ENCODE results near the gene GNAL. TPM values are rescaled to one million over a fixed set of nuclear protein-coding genes. Genes with fewer than 3 reads are reported as not detected.

GNAL gene
- total RNA-seq, 1 experiment from 2014 or later: 0.44 TPM

DNA sequence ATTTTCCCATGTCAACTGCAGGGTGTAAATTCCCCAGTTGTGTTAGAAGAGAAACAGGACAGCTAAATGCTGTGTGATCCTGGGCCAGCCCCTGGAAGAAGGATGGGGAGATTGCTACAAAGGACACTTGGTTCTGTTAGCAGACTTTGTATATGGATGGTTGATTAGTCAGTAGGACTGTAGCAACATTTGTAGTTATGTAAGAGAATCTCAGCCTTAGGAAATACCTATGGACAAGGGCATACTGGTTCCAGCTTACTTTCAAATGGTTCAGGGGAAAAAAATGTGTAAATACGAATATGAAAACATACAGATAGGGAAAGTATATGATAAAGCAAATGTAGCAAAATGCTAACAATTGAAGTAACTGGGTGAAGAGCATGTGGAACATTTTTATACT, 47.6 kb downstream of the GNAL start:
- H3K4me1 ChIP-seq (ENCODE audit: control insufficient read depth, insufficient read depth, low read length): no peaks in the 10 kb centered on the region; the same call in 1 of the 2 replicates
- CTCF ChIA-PET: no interaction called here
- H3K36me3 ChIP-seq (ENCODE audit: control insufficient read depth, insufficient read depth, low read length): no peaks in the 10 kb centered on the region
- ATAC-seq (no peak), DNase-seq (ENCODE audit: low read depth, low spot score) (no peak)
- no peak overlapping the region for H3K4me3 ChIP-seq (ENCODE audit: low read depth in 2 of 2, low read length in 2 of 2)
- no peaks in the 10 kb centered on the region for H3K9me3 ChIP-seq (ENCODE audit: control insufficient read depth, insufficient read depth, low read depth, low read length)
- in situ Hi-C loops (cut with HindIII; ENCODE audit: low pct_unique_long_range_greater_than_20kb, low sequenced_read_pairs) (no loop called here), intact Hi-C loops (cut with micrococcal nuclease; ENCODE audit: unreplicated experiment) (no loop called here)
- H3K27ac ChIP-seq (ENCODE audit: low read length): no peak overlapping the region
- POLR2A ChIA-PET: no interaction called here
- TF ChIP-seq TCF7L2 (IDR thresholded peaks at IDR 0.05; ENCODE audit: low read depth, low read length): no peak
- no peak for TF ChIP-seq POLR2AphosphoS5 (IDR thresholded peaks at IDR 0.05; ENCODE audit: low read depth, low read length)
- TF ChIP-seq, protein P1, sequence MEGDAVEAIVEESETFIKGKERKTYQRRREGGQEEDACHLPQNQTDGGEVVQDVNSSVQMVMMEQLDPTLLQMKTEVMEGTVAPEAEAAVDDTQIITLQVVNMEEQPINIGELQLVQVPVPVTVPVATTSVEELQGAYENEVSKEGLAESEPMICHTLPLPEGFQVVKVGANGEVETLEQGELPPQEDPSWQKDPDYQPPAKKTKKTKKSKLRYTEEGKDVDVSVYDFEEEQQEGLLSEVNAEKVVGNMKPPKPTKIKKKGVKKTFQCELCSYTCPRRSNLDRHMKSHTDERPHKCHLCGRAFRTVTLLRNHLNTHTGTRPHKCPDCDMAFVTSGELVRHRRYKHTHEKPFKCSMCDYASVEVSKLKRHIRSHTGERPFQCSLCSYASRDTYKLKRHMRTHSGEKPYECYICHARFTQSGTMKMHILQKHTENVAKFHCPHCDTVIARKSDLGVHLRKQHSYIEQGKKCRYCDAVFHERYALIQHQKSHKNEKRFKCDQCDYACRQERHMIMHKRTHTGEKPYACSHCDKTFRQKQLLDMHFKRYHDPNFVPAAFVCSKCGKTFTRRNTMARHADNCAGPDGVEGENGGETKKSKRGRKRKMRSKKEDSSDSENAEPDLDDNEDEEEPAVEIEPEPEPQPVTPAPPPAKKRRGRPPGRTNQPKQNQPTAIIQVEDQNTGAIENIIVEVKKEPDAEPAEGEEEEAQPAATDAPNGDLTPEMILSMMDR (IDR thresholded peaks at IDR 0.05): no peak
- no peak for TF ChIP-seq SIN3A (IDR thresholded peaks at IDR 0.05; ENCODE audit: borderline replicate concordance, insufficient read depth, low read depth, low read length)
- TF ChIP-seq, protein P2, sequence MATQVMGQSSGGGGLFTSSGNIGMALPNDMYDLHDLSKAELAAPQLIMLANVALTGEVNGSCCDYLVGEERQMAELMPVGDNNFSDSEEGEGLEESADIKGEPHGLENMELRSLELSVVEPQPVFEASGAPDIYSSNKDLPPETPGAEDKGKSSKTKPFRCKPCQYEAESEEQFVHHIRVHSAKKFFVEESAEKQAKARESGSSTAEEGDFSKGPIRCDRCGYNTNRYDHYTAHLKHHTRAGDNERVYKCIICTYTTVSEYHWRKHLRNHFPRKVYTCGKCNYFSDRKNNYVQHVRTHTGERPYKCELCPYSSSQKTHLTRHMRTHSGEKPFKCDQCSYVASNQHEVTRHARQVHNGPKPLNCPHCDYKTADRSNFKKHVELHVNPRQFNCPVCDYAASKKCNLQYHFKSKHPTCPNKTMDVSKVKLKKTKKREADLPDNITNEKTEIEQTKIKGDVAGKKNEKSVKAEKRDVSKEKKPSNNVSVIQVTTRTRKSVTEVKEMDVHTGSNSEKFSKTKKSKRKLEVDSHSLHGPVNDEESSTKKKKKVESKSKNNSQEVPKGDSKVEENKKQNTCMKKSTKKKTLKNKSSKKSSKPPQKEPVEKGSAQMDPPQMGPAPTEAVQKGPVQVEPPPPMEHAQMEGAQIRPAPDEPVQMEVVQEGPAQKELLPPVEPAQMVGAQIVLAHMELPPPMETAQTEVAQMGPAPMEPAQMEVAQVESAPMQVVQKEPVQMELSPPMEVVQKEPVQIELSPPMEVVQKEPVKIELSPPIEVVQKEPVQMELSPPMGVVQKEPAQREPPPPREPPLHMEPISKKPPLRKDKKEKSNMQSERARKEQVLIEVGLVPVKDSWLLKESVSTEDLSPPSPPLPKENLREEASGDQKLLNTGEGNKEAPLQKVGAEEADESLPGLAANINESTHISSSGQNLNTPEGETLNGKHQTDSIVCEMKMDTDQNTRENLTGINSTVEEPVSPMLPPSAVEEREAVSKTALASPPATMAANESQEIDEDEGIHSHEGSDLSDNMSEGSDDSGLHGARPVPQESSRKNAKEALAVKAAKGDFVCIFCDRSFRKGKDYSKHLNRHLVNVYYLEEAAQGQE (IDR thresholded peaks at IDR 0.05; ENCODE audit: insufficient read depth in 1 of 2, low read depth in 2 of 2, low read length in 1 of 2): no peak
- H3K27me3 ChIP-seq (ENCODE audit: control insufficient read depth, insufficient read depth, low read length): peaks cover 10% of the 10 kb centered on the region
- no TSS peak for BruUV-seq (replicated peaks)

DNA sequence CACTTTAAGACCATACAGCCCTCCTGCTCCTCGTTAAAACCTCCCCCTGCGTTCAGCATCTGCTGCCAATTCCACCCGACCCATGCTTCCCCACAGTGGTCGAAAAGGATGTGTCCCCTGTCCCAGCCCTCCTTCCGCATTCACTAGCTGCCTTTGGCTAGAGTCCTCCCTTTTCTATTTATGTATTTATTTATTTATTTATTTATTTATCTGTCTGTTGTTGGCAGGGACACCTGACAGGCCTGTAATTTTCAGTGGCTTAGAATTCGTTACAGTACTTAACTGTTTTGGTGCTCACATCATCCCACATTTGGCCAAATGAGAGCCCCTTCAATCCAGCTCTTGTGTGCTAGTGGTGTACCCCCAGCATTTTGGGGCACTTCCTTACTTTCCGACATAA, 50.8 kb downstream of the GNAL start:
- TF ChIP-seq SIN3A (IDR thresholded peaks at IDR 0.05; ENCODE audit: borderline replicate concordance, insufficient read depth, low read depth, low read length) (no peak), POLR2AphosphoS5 (IDR thresholded peaks at IDR 0.05; ENCODE audit: low read depth, low read length) (no peak), TCF7L2 (IDR thresholded peaks at IDR 0.05; ENCODE audit: low read depth, low read length) (no peak)
- TF ChIP-seq, protein P2 (IDR thresholded peaks at IDR 0.05; ENCODE audit: insufficient read depth in 1 of 2, low read depth in 2 of 2, low read length in 1 of 2): no peak
- TF ChIP-seq, protein P1 (IDR thresholded peaks at IDR 0.05): no peak
- ATAC-seq: no peak
- Histone ChIP-seq H3K27me3 (ENCODE audit: control insufficient read depth, insufficient read depth, low read length) (peaks cover 4% of the 10 kb centered on the region), H3K36me3 (ENCODE audit: control insufficient read depth, insufficient read depth, low read length) (no peaks in the 10 kb centered on the region), H3K27ac (ENCODE audit: low read length) (no peak overlapping the region), H3K4me3 (ENCODE audit: low read depth in 2 of 2, low read length in 2 of 2) (no peak overlapping the region), H3K4me1 (ENCODE audit: control insufficient read depth, insufficient read depth, low read length) (no peaks in the 10 kb centered on the region), H3K9me3 (ENCODE audit: control insufficient read depth, insufficient read depth, low read depth, low read length) (no peaks in the 10 kb centered on the region)
- intact Hi-C loops (cut with micrococcal nuclease; ENCODE audit: unreplicated experiment): no loop called here
- ChIA-PET CTCF (interaction anchor here (0.7 kb wide), 1 partner anchor 15 kb away, joined by 3 read pairs; no protein-coding TSS in a partner anchor), POLR2A (no interaction called here)
- in situ Hi-C loops (cut with HindIII; ENCODE audit: low pct_unique_long_range_greater_than_20kb, low sequenced_read_pairs): no loop called here
- DNase-seq (ENCODE audit: low read depth, low spot score): no peak
- no TSS peak for BruUV-seq (replicated peaks)

All from Panc1 (cell line).